ENCODE measurements around the gene COL26A1. TPM values are rescaled to one million over a fixed set of nuclear protein-coding genes. Genes with fewer than 3 reads are reported as not detected.

COL26A1 gene
- total and polyA plus RNA-seq, 2 of the 4 experiments (the other 2 are of a cell fraction), result not detected

DNA sequence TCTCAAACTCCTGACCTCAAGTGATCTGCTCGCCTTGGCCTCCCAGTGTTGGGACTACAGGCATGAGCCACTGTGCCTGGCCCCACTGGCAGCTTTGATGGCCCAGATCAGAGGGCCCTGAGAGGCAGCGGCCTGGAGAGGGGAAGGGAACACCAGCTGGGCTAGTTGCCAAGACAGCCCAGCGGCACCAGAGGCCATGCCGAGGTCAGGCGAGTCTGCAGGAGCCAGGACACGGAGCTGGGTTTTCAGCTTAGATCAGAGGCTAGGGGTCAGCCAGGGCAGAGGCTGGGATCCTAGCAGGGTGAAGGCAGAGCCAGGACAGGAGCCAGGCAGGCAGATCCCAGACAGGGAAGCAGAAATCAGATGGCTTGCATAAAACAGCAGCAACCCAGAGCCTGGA is 173.6 kb downstream of the COL26A1 start:
- TF ChIP-seq, protein P1, sequence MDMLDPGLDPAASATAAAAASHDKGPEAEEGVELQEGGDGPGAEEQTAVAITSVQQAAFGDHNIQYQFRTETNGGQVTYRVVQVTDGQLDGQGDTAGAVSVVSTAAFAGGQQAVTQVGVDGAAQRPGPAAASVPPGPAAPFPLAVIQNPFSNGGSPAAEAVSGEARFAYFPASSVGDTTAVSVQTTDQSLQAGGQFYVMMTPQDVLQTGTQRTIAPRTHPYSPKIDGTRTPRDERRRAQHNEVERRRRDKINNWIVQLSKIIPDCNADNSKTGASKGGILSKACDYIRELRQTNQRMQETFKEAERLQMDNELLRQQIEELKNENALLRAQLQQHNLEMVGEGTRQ (IDR thresholded peaks at IDR 0.05; ENCODE audit: low read depth, low read length), result no peak
- TF ChIP-seq CHD1 (IDR thresholded peaks at IDR 0.05; ENCODE audit: low read depth, low read length) (no peak), FOS (IDR thresholded peaks at IDR 0.05; ENCODE audit: low read depth, low read length) (no peak), BHLHE40 (IDR thresholded peaks at IDR 0.05; ENCODE audit: low read depth, low read length) (no peak), MAZ (IDR thresholded peaks at IDR 0.05; ENCODE audit: borderline replicate concordance, low read depth, low read length) (no peak), MXI1 (IDR thresholded peaks at IDR 0.05; ENCODE audit: borderline replicate concordance, low read depth, low read length) (no peak), RAD21 (IDR thresholded peaks at IDR 0.05; ENCODE audit: low read length) (no peak), CEBPB (IDR thresholded peaks at IDR 0.05; ENCODE audit: low read depth, low read length) (no peak), POLR2A (IDR thresholded peaks at IDR 0.05; ENCODE audit: low read depth, low read length) (no peak), RCOR1 (IDR thresholded peaks at IDR 0.05; ENCODE audit: insufficient replicate concordance, low read length) (no peak), NFE2L2 (IDR thresholded peaks at IDR 0.05; ENCODE audit: low read depth, low read length) (no peak), SMC3 (IDR thresholded peaks at IDR 0.05; ENCODE audit: low read depth, low read length) (no peak), MAFK (IDR thresholded peaks at IDR 0.05; ENCODE audit: low read depth, low read length) (no peak), RFX5 (IDR thresholded peaks at IDR 0.05; ENCODE audit: low read depth, low read length) (no peak)
- TF ChIP-seq, protein P2, sequence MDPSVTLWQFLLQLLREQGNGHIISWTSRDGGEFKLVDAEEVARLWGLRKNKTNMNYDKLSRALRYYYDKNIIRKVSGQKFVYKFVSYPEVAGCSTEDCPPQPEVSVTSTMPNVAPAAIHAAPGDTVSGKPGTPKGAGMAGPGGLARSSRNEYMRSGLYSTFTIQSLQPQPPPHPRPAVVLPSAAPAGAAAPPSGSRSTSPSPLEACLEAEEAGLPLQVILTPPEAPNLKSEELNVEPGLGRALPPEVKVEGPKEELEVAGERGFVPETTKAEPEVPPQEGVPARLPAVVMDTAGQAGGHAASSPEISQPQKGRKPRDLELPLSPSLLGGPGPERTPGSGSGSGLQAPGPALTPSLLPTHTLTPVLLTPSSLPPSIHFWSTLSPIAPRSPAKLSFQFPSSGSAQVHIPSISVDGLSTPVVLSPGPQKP (IDR thresholded peaks at IDR 0.05; ENCODE audit: borderline replicate concordance, low read depth, low read length), result no peak
- TF ChIP-seq, protein P3, sequence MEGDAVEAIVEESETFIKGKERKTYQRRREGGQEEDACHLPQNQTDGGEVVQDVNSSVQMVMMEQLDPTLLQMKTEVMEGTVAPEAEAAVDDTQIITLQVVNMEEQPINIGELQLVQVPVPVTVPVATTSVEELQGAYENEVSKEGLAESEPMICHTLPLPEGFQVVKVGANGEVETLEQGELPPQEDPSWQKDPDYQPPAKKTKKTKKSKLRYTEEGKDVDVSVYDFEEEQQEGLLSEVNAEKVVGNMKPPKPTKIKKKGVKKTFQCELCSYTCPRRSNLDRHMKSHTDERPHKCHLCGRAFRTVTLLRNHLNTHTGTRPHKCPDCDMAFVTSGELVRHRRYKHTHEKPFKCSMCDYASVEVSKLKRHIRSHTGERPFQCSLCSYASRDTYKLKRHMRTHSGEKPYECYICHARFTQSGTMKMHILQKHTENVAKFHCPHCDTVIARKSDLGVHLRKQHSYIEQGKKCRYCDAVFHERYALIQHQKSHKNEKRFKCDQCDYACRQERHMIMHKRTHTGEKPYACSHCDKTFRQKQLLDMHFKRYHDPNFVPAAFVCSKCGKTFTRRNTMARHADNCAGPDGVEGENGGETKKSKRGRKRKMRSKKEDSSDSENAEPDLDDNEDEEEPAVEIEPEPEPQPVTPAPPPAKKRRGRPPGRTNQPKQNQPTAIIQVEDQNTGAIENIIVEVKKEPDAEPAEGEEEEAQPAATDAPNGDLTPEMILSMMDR (conservative IDR thresholded peaks at IDR 0.05; ENCODE audit: low read depth, low read length), result no peak
- ChIA-PET POLR2A (ENCODE audit: unreplicated experiment) (no interaction called here), CTCF (no interaction called here)
- no peak overlapping the region for H2AFZ ChIP-seq (replicated peaks; ENCODE audit: low read length, poor library complexity)
- H3K4me1 ChIP-seq (ENCODE audit: control insufficient read depth, insufficient read depth, low read length), result peaks cover 12% of the 10 kb centered on the region; the same call in 1 of the 2 replicates
- no peak overlapping the region for H2AK9ac ChIP-seq (replicated peaks; ENCODE audit: low read depth, low read length, poor library complexity)
- H3K36me3 ChIP-seq (ENCODE audit: control insufficient read depth, insufficient read depth, low read length), result no peaks in the 10 kb centered on the region
- H3K9me1 ChIP-seq (ENCODE audit: insufficient read depth, low read length), result no peaks in the 10 kb centered on the region
- H3K27ac ChIP-seq (ENCODE audit: insufficient read depth, low read length), result no peak overlapping the region
- H2BK120ac ChIP-seq (ENCODE audit: low read depth, low read length), result no peak overlapping the region
- no peak overlapping the region for H2BK15ac ChIP-seq (ENCODE audit: low read depth, low read length)
- H3K9me3 ChIP-seq (ENCODE audit: control insufficient read depth, insufficient read depth, low read length), result peaks cover 5% of the 10 kb centered on the region
- no peak overlapping the region for H2BK5ac ChIP-seq (ENCODE audit: low read depth, low read length, poor library complexity, severe bottlenecking)
- H3K27me3 ChIP-seq (ENCODE audit: control insufficient read depth, insufficient read depth, low read length), result peaks cover 4% of the 10 kb centered on the region; the same call in 1 of the 2 replicates
- H4K8ac ChIP-seq (ENCODE audit: low read depth in 2 of 2, low read length in 2 of 2), result no peak overlapping the region
- no peak overlapping the region for H3K4me3 ChIP-seq (ENCODE audit: insufficient read depth, low read depth, low read length)
- dilution Hi-C loops (cut with HindIII; ENCODE audit: low sequenced_read_pairs, unreplicated experiment) (no loop called here), in situ Hi-C loops (cut with MboI; ENCODE audit: low sequenced_read_pairs) (no loop called here), intact Hi-C loops (cut with micrococcal nuclease) (loop anchor here (5.0 kb wide), 1 partner anchor 174 kb away; the partner anchor contains the start of gene COL26A1)
- H2AK5ac ChIP-seq (ENCODE audit: low read depth, low read length), result no peak overlapping the region
- 59% methylated on average over 5 of the region's 6 CpGs; no CpG with 5 or more reads in 1 of the 2 experiments for whole genome bisulfite sequencing, 2 experiments (ENCODE audit: extremely low coverage in 2 of 2, insufficient read length in 1 of 2)
- H3K18ac ChIP-seq (ENCODE audit: low read depth, low read length), result no peak overlapping the region
- ATAC-seq (ENCODE audit: low read depth), result no peak
- no peaks in the 10 kb centered on the region for H4K20me1 ChIP-seq (ENCODE audit: insufficient read depth, low read length)
- H3K23ac ChIP-seq (ENCODE audit: low read depth, low read length), result no peak overlapping the region
- no peaks in the 10 kb centered on the region for H3K79me1 ChIP-seq (ENCODE audit: low read depth in 1 of 2, low read length in 2 of 2)
- H3K4me2 ChIP-seq (ENCODE audit: low read depth, low read length), result no peak overlapping the region
- DNase-seq, result no peak
- no TSS peak for BruUV-seq (replicated peaks)
- no peak overlapping the region for H3K14ac ChIP-seq (replicated peaks; ENCODE audit: low read depth, low read length)
- H4K91ac ChIP-seq (ENCODE audit: insufficient read depth, low read depth, low read length), result no peak overlapping the region
- H3K56ac ChIP-seq (ENCODE audit: extremely low read depth, insufficient read depth, low read length), result no peak overlapping the region
- H2BK20ac ChIP-seq (ENCODE audit: low read depth, low read length), result no peak overlapping the region
- no peak overlapping the region for H3K4ac ChIP-seq (ENCODE audit: low read depth, low read length)
- H4K5ac ChIP-seq (ENCODE audit: low read depth, low read length), result no peak overlapping the region
- H3K9ac ChIP-seq (ENCODE audit: low read depth, low read length), result no peak overlapping the region
